GM18511 (cell line): ENCODE results near the gene FGF12.
"Not testable (repeated sequence)": the region's sequence is repeated elsewhere in the genome, so short reads cannot be mapped to it uniquely, and the experiment has no call there.

ENCODE experiments used
- ATAC-seq: cut with Tn5 transposase; IDR thresholded peaks from one replicate; pipeline ENCODE4 v1.9.1; 2021; ENCODE audit warnings: mild to moderate bottlenecking, moderate library complexity; ENCODE audit not compliant: unreplicated experiment

FGF12 gene

GRCh38 chr3:192727032-192727847 is at the start of gene FGF12:
FGF12 (minus strand) TSS chr3:192727541.
- ATAC-seq: no peak

- ATAC-seq: not testable (repeated sequence)
Observed at GRCh38 chr3:192774341-192774740, 47.0 kb upstream of the FGF12 start.

GRCh38 chr3:192772240-192772894 is 45.0 kb upstream of the FGF12 start:
- no peak for ATAC-seq

GRCh38 chr3:192758654-192759053 is 31.3 kb upstream of the FGF12 start:
- ATAC-seq: no peak

GRCh38 chr3:192751148-192751547 is 23.8 kb upstream of the FGF12 start:
- no peak for ATAC-seq

GRCh38 chr3:192750201-192750600 is 22.9 kb upstream of the FGF12 start:
- no peak for ATAC-seq

GRCh38 chr3:192747746-192748145 is 20.4 kb upstream of the FGF12 start:
- ATAC-seq: no peak

- no peak for ATAC-seq
Observed at GRCh38 chr3:192747145-192747544, 19.8 kb upstream of the FGF12 start.

GRCh38 chr3:192745150-192745549 is 17.8 kb upstream of the FGF12 start:
- no peak for ATAC-seq

- not testable (repeated sequence) for ATAC-seq
Observed at GRCh38 chr3:192744604-192745003, 17.3 kb upstream of the FGF12 start.

- ATAC-seq: no peak
Observed at GRCh38 chr3:192737506-192737905, 10.2 kb upstream of the FGF12 start.

- ATAC-seq: no peak
Observed at GRCh38 chr3:192731233-192731632, 3.9 kb upstream of the FGF12 start.

- no peak for ATAC-seq
Observed at GRCh38 chr3:192726385-192726784, 956 bp downstream of the FGF12 start.

GRCh38 chr3:192719964-192720363 is 7.4 kb downstream of the FGF12 start:
- ATAC-seq: no peak

GRCh38 chr3:192718156-192718555 is 9.2 kb downstream of the FGF12 start:
- ATAC-seq: no peak

- no peak for ATAC-seq
Observed at GRCh38 chr3:192715126-192715525, 12.2 kb downstream of the FGF12 start.

GRCh38 chr3:192711126-192711525 is 16.2 kb downstream of the FGF12 start:
- not testable (repeated sequence) for ATAC-seq

- no peak for ATAC-seq
Observed at GRCh38 chr3:192710366-192710765, 17.0 kb downstream of the FGF12 start.

- no peak for ATAC-seq
Observed at GRCh38 chr3:192706272-192706671, 21.1 kb downstream of the FGF12 start.

- no peak for ATAC-seq
Observed at GRCh38 chr3:192700885-192701284, 26.5 kb downstream of the FGF12 start.

GRCh38 chr3:192696943-192697587 is 30.3 kb downstream of the FGF12 start:
- no peak for ATAC-seq
